ENCODE measurements around the gene C19orf12.

C19orf12 gene

GRCh38 chr19:29681422-29682235 is 33.4 kb downstream of the C19orf12 start:
- no peak overlapping the region for H3K4me3 ChIP-seq (ENCODE audit: low read depth, low read length)
- no peaks in the 10 kb centered on the region for H3K27me3 ChIP-seq (ENCODE audit: control insufficient read depth, insufficient read depth, low read length)
- no peak overlapping the region for H3K9ac ChIP-seq (ENCODE audit: low read depth, low read length)
- no peaks in the 10 kb centered on the region for H3K36me3 ChIP-seq (ENCODE audit: control insufficient read depth, insufficient read depth, low read length)
- H3K4me1 ChIP-seq (ENCODE audit: control insufficient read depth, insufficient read depth, low read length): no peaks in the 10 kb centered on the region; the same call in 1 of the 2 replicates
- H3K27ac ChIP-seq (ENCODE audit: low read depth, low read length): no peak overlapping the region
- no peaks in the 10 kb centered on the region for H3K9me3 ChIP-seq (ENCODE audit: control insufficient read depth, insufficient read depth, low read length)

GRCh38 chr19:29680937-29681336 is 34.1 kb downstream of the C19orf12 start:
- Histone ChIP-seq H3K36me3 (ENCODE audit: control insufficient read depth, insufficient read depth, low read length) (0 out of 2 replicates have a peak, but pooled peaks cover 1% of the 10 kb centered on the region), H3K9ac (ENCODE audit: low read depth, low read length) (no peak overlapping the region), H3K27ac (ENCODE audit: low read depth, low read length) (no peak overlapping the region), H3K4me3 (ENCODE audit: low read depth, low read length) (no peak overlapping the region), H3K27me3 (ENCODE audit: control insufficient read depth, insufficient read depth, low read length) (no peaks in the 10 kb centered on the region), H3K4me1 (ENCODE audit: control insufficient read depth, insufficient read depth, low read length) (no peaks in the 10 kb centered on the region; the same call in 1 of the 2 replicates), H3K9me3 (ENCODE audit: control insufficient read depth, insufficient read depth, low read length) (no peaks in the 10 kb centered on the region)

DNA sequence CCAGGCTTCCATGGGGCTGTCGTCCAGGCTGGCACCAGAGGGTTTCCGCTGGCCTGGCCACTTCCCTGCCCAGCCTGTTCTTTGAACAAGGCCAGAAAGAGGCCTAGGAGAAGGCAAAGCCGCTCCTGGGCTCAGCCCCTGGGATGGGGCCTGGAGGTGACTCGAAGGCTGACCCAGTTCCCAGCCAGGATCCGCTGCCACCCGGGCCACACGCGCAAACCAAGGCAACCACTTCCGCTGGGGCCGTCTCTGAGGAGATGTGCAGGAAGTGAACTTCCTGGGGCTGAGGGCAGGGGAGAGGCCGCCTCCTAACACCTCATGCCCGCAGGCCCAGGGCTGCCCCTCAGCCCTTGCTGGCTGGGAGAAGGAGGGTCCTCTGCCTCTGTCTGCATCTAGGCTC is 34.6 kb downstream of the C19orf12 start:
- H3K9me3 ChIP-seq (ENCODE audit: control insufficient read depth, insufficient read depth, low read length): no peaks in the 10 kb centered on the region
- no peak overlapping the region for H3K27ac ChIP-seq (ENCODE audit: low read depth, low read length)
- no peak overlapping the region for H3K4me3 ChIP-seq (ENCODE audit: low read depth, low read length)

GRCh38 chr19:29679598-29680210 is 35.4 kb downstream of the C19orf12 start:
- Histone ChIP-seq H3K4me3 (ENCODE audit: low read depth, low read length) (no peak overlapping the region), H3K4me1 (ENCODE audit: control insufficient read depth, insufficient read depth, low read length) (no peaks in the 10 kb centered on the region; the same call in 1 of the 2 replicates), H3K27ac (ENCODE audit: low read depth, low read length) (no peak overlapping the region), H3K9ac (ENCODE audit: low read depth, low read length) (no peak overlapping the region), H3K36me3 (ENCODE audit: control insufficient read depth, insufficient read depth, low read length) (peaks cover 13% of the 10 kb centered on the region), H3K27me3 (ENCODE audit: control insufficient read depth, insufficient read depth, low read length) (no peaks in the 10 kb centered on the region), H3K9me3 (ENCODE audit: control insufficient read depth, insufficient read depth, low read length) (no peaks in the 10 kb centered on the region)

More for the DNA sequence above, 34.6 kb downstream of the C19orf12 start:
- H3K9ac ChIP-seq (ENCODE audit: low read depth, low read length): no peak overlapping the region
- H3K36me3 ChIP-seq (ENCODE audit: control insufficient read depth, insufficient read depth, low read length): peaks cover 5% of the 10 kb centered on the region; the same call in 1 of the 2 replicates
- H3K27me3 ChIP-seq (ENCODE audit: control insufficient read depth, insufficient read depth, low read length): no peaks in the 10 kb centered on the region
- H3K4me1 ChIP-seq (ENCODE audit: control insufficient read depth, insufficient read depth, low read length): no peaks in the 10 kb centered on the region; the same call in 1 of the 2 replicates

DNA sequence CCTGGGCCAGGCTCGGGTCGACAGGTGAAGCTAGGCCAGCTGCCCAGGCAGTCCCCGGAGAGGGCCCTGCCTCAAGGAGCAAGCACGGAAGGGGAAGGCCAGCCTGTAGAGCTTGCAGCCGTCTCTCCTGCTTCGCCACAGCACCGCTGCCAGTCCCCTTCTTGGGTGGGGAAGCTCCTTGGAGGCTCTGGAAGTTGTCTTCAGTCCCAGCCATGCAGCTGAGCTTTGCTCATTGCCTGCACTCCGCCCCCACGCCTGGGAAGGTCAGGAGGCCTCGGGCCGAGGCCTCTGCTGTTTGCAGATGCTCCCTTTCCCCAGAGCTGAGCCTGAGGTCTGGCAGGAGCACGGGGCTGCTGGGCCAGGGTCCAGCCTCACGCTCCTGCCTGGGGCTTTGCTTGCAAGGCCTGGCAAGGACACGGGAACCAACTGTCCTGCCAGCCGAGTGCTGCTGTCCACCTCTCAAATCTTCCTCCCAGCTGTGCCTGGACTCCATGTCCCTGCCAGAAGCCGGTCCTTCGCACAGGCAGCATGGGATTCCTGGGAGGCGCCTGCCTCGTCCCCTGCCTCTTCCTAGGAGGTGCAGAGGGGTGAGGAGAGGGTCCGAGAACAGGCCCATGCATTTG is 36.5 kb downstream of the C19orf12 start:
- Histone ChIP-seq H3K4me1 (ENCODE audit: control insufficient read depth, insufficient read depth, low read length) (no peaks in the 10 kb centered on the region; the same call in 1 of the 2 replicates), H3K9ac (ENCODE audit: low read depth, low read length) (no peak overlapping the region), H3K27me3 (ENCODE audit: control insufficient read depth, insufficient read depth, low read length) (no peaks in the 10 kb centered on the region), H3K36me3 (ENCODE audit: control insufficient read depth, insufficient read depth, low read length) (peaks cover 22% of the 10 kb centered on the region), H3K4me3 (ENCODE audit: low read depth, low read length) (no peak overlapping the region), H3K27ac (ENCODE audit: low read depth, low read length) (no peak overlapping the region), H3K9me3 (ENCODE audit: control insufficient read depth, insufficient read depth, low read length) (no peaks in the 10 kb centered on the region)

- Histone ChIP-seq H3K9ac (ENCODE audit: low read depth, low read length) (no peak overlapping the region), H3K4me3 (ENCODE audit: low read depth, low read length) (no peak overlapping the region), H3K27ac (ENCODE audit: low read depth, low read length) (no peak overlapping the region), H3K27me3 (ENCODE audit: control insufficient read depth, insufficient read depth, low read length) (no peaks in the 10 kb centered on the region), H3K36me3 (ENCODE audit: control insufficient read depth, insufficient read depth, low read length) (peaks cover 22% of the 10 kb centered on the region), H3K4me1 (ENCODE audit: control insufficient read depth, insufficient read depth, low read length) (no peaks in the 10 kb centered on the region), H3K9me3 (ENCODE audit: control insufficient read depth, insufficient read depth, low read length) (no peaks in the 10 kb centered on the region)
Observed at GRCh38 chr19:29677001-29677817, 37.9 kb downstream of the C19orf12 start.

DNA sequence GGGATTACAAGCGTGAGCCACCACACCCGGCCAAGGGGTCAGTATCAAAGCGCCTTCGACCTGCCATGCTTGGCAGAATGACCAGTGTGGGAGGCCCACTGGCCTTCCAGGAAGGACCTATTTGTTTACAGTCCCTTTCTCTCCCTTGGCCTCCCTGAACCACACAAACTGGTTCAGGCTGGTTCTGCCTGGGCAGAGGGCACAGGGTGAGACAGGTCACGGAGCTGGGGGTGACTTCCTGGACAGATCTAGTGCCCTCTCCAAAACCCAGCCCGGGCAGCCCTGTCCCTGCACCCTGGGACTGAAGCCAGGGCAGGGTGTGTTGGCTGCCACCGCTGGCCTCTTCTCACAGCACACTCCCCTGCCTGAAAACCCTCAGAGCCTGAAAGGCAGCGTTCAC is 38.5 kb downstream of the C19orf12 start:
- no peaks in the 10 kb centered on the region for H3K9me3 ChIP-seq (ENCODE audit: control insufficient read depth, insufficient read depth, low read length)
- no peak overlapping the region for H3K27ac ChIP-seq (ENCODE audit: low read depth, low read length)
- no peaks in the 10 kb centered on the region for H3K27me3 ChIP-seq (ENCODE audit: control insufficient read depth, insufficient read depth, low read length)
- no peak overlapping the region for H3K4me3 ChIP-seq (ENCODE audit: low read depth, low read length)
- H3K4me1 ChIP-seq (ENCODE audit: control insufficient read depth, insufficient read depth, low read length): no peaks in the 10 kb centered on the region
- peaks cover 22% of the 10 kb centered on the region for H3K36me3 ChIP-seq (ENCODE audit: control insufficient read depth, insufficient read depth, low read length)
- H3K9ac ChIP-seq (ENCODE audit: low read depth, low read length): no peak overlapping the region

DNA sequence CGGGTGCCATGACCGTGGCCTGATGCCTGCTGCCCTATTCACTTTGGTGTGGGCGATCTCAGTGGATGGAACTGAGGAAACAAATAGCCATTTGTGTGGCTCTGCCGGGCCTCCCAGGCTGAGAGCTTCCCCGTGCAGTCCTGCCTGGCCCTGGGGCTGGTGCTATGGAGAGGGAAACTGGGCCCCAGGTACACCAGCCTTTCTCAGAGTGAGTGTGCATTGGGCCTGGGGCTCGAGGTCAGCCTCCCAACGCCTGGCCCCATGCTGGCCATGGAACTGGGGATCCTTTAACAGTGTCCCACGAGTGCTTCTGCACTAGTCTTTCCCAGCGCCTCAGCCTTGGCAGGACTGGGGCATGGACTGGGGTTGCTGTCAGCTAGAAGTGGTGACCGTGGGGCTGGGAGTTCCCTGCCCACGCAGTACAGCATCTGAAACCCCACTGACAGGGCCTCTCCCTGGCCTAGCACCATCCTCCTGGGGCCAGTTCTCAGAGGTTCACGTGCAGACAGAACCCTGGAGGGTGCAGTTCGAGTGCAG is 39.3 kb downstream of the C19orf12 start:
- Histone ChIP-seq H3K4me1 (ENCODE audit: control insufficient read depth, insufficient read depth, low read length) (no peaks in the 10 kb centered on the region), H3K27me3 (ENCODE audit: control insufficient read depth, insufficient read depth, low read length) (no peaks in the 10 kb centered on the region), H3K9me3 (ENCODE audit: control insufficient read depth, insufficient read depth, low read length) (no peaks in the 10 kb centered on the region), H3K9ac (ENCODE audit: low read depth, low read length) (no peak overlapping the region), H3K36me3 (ENCODE audit: control insufficient read depth, insufficient read depth, low read length) (peaks cover 22% of the 10 kb centered on the region), H3K27ac (ENCODE audit: low read depth, low read length) (no peak overlapping the region), H3K4me3 (ENCODE audit: low read depth, low read length) (no peak overlapping the region)

DNA sequence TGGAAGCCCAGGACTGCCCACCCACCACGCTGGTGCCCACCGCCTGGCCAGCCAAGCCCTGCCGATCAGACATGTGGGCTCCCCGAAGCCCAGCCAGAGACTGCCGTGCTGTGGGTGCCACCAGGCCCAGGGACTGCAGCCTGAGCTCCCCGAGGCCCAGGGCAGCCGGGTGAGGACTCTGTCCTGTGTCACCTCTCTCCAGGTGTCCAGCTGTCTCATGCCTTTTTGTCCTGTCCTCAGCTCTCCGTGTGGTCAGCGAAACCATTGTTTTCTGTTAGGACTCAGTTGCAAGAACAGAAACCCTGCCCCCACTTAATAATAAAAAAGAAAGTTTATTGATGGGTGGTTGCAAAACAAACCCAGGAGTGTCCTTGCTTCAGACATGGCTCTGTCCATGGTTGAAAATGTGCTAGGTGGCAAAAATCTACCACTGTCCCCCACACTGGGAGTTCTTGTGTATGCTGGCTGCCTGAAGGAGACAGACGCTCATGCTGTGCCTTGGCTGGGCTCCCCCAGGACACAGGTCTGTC is 39.9 kb downstream of the C19orf12 start:
- Histone ChIP-seq H3K36me3 (ENCODE audit: control insufficient read depth, insufficient read depth, low read length) (peaks cover 22% of the 10 kb centered on the region), H3K9me3 (ENCODE audit: control insufficient read depth, insufficient read depth, low read length) (no peaks in the 10 kb centered on the region), H3K27ac (ENCODE audit: low read depth, low read length) (no peak overlapping the region), H3K27me3 (ENCODE audit: control insufficient read depth, insufficient read depth, low read length) (no peaks in the 10 kb centered on the region), H3K4me3 (ENCODE audit: low read depth, low read length) (no peak overlapping the region), H3K9ac (ENCODE audit: low read depth, low read length) (no peak overlapping the region), H3K4me1 (ENCODE audit: control insufficient read depth, insufficient read depth, low read length) (no peaks in the 10 kb centered on the region)

- no peaks in the 10 kb centered on the region for H3K4me1 ChIP-seq (ENCODE audit: control insufficient read depth, insufficient read depth, low read length)
Observed at GRCh38 chr19:29674374-29675119, 40.5 kb downstream of the C19orf12 start.

More at GRCh38 chr19:29674374-29675119, 40.5 kb downstream of the C19orf12 start:
- H3K27me3 ChIP-seq (ENCODE audit: control insufficient read depth, insufficient read depth, low read length): no peaks in the 10 kb centered on the region
- no peak overlapping the region for H3K27ac ChIP-seq (ENCODE audit: low read depth, low read length)
- H3K36me3 ChIP-seq (ENCODE audit: control insufficient read depth, insufficient read depth, low read length): peaks cover 22% of the 10 kb centered on the region
- no peak overlapping the region for H3K9ac ChIP-seq (ENCODE audit: low read depth, low read length)
- H3K4me3 ChIP-seq (ENCODE audit: low read depth, low read length): no peak overlapping the region
- H3K9me3 ChIP-seq (ENCODE audit: control insufficient read depth, insufficient read depth, low read length): no peaks in the 10 kb centered on the region

All from HUES48 (cell line).